Activated naive CD4-positive, alpha-beta T cell (primary cell): ENCODE measurements around the gene SH2B3.
A peak's percentile ranks its signal among the peaks of the same experiment; 100 is the strongest.

ENCODE experiments used
- DNase-seq, 4 experiments: peaks; one replicate each; lab custom pipeline; 2025; lab: John Stamatoyannopoulos, UW

Gene SH2B3

DNA sequence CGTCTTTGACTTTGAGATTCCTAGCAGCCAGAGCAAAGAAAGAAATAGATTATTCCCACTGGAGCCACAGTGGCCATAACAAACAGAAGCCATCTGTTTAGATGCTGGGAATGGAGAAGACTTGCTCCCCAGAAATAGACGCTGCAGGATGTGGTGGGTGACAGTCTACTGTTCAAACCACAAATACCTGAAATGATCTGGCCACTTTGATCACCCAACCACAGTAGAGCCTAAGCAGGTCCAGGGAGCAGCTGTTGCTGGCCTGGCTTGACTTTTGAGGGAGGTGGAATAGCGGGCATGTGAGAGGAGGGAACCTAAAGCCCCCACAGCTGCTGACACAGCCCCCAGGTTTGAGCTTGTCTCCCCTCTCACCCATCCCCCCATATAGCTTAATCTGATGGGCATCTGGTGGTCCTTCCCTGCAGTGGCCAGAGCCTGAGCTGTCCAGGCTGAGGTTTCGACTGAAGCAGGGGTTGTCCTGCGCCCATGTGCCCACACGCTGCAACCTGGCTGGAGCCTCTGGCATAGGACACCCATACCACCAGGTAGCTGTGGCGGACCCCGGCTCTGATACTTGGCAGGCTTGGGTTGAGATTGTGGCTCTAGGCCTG lies 38.7 kb downstream of the SH2B3 start:
- no peak for DNase-seq

DNA sequence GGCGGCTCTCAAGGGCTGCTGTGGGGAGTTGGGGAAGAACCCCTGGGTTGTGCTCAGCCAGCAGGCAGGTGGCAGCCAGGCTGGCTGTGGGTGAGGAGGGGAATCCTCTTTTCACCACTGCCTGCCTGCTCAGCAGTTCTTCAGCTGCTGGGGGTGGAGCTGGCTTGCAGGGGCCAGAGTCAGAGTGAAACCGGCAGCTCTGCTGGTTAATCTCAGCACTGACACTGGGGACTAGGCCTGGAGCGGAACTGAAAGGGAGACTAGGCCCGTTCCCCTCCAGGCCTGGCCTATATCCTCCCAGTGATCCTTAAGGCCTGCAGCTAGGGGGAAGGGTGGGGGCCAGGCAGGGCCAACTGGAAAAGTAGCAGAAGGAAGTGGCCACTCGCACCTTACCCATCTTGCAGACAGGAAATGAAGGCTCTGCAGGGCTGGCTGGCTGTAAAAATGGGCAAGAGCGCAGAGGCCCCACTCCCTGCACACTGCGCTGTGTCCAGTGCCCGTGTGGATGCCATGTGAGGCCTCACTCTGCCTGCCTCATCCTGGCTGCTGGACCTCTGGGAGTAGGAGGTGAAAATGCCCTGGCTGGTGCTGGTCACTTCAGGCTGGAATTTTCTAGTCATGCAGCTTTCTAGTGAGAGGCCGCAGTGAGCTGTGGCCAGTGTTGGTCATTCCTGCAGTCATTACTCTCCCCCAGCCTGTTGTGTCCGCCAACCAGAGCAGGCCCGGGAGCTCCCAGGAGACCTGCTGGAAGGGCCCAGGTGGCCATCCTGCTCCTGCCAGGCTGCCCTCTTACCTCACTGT lies 39.4 kb downstream of the SH2B3 start:
- DNase-seq: peak; percentile 35 to 48 (median 45)

DNA sequence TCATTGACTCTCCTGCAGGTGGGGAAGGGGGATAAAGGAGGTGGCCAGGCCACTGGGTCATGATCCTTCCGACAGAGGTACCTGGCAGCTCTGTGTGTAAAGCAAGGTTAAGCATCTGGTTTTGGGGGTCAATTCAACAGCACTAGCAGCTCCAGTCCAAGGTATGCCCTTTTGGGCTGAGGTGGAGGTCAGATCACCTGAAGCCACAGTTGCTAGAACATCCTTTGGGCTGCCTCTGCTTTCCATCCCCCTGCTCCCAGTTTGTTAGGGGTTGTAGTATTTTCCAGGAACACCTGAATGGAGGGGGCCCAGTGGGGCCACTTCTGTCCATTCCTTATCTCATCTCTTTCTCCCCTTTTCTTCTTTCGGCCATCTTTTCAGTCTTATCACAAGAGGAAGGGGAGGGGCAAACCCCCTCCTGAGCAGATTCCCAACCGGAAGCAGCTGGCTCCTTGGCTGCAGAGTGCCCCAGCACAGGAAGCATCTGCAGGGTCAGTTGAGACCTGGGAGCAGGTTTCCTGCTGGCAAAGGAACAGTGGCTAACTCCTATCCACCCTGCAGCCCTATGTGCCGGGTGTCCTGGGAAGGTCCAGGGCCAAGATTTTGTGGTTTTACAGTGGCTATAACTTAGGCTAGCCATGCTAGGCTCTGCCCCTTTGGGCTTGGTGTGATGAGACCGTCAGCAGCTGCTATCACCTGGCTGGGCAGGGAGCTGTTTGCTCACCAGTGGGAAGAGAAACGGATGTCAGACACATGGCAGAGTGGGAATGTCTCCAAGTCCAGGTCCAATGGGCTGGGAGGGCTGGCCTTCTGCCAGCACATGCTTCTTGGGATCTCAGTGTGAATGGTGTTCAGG lies 40.2 kb downstream of the SH2B3 start:
- DNase-seq: no peak

DNA sequence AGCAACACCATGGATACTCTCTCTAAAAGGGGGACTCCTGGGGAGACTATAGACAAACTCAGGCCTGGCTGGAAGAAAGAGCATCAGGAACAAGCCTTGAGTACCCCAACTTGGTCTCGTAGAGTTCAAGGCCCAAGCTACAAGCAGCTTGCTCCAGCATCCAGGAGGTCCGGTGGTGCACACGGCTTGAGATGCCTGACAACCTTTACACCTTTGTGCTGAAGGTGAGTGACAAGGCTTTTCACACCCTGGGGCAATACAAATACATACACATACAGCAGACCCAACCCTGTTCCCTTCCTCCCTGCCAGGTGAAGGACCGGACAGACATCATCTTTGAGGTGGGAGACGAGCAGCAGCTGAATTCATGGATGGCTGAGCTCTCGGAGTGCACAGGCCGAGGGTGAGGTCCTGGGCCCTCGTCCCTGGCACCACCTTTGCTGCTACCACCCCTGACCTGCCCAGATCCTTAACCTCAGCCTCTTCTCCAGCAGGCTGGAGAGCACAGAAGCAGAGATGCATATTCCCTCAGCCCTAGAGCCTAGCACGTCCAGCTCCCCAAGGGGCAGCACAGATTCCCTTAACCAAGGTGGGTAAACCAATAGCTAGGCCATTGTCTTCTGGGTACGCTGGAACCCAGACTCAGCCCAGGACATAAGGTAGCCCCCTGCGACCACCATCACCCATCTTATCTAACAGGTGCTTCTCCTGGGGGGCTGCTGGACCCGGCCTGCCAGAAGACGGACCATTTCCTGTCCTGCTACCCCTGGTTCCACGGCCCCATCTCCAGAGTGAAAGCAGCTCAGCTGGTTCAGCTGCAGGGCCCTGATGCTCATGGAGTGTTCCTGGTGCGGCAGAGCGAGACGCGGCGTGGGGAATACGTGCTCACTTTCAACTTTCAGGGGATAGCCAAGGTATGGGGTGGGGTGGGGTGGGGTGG lies 41.2 kb downstream of the SH2B3 start:
- DNase-seq: no peak

DNA sequence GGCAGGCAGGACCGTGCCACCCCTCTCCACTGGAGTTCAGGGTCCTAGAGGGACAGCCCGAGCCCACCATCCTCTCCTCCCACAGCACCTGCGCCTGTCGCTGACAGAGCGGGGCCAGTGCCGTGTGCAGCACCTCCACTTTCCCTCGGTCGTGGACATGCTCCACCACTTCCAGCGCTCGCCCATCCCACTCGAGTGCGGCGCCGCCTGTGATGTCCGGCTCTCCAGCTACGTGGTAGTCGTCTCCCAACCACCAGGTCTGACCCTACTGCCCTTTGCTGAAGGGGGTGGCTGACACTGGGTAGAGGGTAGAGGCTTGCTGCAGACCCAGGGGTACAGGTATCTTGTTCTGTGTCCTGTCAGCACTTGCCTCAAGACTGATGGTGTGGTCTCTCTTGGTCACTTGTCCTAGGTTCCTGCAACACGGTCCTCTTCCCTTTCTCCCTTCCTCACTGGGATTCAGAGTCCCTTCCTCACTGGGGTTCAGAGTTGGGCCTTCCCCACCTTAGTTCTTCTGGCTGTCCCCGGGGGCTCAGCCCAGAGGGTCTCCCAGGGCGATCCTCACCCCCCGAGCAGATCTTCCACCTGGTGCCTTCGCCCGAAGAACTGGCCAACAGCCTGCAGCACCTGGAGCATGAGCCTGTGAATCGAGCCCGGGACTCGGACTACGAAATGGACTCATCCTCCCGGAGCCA lies 42.0 kb downstream of the SH2B3 start:
- DNase-seq: no peak

DNA sequence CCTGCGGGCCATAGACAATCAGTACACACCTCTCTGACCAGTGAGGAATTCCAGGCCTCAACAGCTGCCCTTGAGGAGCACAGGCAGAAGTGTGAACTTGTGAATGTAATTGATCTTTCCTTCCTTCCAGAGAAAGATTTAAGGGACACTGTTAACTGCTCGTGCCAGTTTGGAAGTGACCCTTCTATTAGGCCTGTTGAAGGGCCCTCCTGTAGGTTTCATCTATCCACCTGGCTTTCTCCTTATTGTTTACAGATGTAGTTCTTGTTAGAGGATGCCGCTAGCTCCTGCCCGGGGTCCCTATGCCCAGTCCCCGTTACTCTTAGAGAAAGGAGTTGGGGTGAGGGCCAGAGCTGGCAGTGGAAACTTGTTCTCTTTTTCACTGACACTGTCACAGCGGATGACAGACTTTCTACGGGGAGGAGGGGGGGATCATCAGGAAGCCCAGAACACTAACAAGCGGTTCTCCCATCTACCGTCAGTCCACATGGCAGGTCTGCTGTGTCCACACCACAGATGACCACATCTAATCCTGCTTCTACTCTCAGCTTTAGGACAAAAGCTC lies 42.6 kb downstream of the SH2B3 start:
- DNase-seq: no peak

DNA sequence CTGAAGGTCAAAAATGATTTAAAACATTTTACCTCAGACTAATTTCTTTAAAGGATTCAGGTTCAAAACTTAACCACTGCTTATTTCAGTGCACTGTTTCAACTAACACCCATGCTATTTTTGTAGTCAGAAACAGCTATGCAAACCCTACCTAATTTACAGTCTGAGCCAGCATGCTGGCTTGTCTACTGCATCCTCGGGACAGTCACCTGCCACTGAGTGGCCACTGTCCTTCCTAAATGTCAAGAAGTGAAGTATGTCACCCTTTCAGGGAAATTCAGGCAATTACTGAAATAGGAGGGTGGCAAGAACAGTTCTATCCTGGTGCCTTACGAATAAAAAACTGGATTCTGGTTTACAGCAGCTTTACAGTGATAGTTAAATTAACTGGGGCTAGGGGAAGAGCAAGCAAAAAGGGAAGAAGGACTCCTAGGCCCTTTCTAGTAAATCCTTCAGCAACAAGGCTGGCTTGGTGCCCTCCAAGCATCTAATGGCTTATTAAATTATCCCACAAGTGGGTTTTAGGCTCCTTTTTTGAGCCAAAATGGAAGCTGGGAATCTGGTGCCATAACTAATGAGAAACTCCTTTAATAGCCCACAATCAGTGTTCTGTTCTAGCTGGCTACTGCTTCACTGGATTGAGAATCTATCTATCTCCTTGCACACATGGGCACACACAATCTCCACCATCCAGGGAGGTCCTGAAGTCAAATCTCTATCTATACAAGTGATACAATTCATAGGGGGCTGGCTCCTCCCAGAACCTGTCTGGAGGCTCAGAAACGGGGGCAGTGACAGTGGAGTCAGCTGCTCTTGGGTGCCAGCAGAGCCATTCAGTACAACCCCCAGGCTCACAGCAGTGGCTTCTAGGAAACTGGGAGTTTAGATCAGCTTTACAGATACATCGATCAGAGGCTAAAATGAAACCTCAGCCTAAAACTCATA lies 43.4 kb downstream of the SH2B3 start:
- DNase-seq: no peak

DNA sequence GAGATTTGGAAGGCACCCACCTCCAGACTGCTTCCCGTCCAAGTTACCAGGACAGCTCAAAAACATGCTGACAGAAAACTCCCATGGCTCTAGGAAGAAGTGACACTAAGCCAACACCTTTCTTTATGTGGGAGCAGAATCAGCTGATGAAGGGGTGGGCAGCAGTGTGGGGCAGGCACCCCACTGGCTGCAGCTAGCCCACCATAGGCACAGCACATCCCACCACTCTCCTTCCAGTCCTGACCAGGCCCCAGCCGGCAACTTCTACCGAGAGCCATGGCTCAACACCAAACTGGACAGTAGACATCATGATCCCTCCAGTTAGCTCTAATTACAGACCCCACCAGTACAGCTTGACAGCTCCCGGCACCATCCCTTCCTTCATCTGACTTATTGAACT lies 45.0 kb downstream of the SH2B3 start:
- DNase-seq: no peak

DNA sequence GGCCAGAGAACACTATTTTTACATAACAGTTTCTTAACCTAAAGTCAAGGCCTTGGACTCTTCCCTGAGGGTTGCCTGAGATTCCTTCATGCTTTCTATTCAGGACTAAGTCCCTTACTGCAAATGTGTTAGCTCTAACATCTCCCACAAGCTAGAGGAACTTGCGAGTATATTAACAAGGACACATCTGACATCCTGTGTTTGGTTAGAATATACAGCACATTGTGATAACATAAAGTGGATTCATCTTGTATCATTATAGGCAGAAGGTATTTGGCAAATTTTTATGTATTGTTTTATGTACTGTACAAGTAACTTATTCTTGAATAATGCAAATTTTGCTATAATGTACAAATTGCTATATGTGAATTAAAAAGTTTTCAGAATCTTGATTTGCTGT lies 45.5 kb downstream of the SH2B3 start:
- no peak for DNase-seq

DNA sequence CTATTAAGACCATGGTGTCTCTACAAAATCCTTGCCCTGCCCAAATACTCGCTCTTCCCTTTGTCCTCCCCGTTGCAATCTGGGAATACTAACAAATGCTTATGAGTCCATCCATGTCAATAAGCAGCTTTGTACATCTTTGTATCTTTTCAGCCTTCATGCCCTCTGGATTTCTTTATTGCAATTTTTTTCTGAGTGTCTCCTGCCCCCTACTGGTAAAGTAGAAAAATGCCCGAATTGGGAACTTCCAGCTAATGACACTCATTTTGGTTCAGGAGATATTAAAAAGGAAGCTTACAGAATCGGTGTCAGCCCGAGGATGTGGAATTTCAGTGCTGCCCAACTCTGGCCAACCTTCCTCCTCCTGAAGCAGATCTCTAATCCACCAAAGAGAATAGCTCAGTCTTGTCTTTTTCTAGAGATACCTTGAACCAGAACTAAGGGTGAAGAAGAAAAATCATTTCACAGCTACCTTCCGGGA lies 46.0 kb downstream of the SH2B3 start:
- DNase-seq: no peak

DNA sequence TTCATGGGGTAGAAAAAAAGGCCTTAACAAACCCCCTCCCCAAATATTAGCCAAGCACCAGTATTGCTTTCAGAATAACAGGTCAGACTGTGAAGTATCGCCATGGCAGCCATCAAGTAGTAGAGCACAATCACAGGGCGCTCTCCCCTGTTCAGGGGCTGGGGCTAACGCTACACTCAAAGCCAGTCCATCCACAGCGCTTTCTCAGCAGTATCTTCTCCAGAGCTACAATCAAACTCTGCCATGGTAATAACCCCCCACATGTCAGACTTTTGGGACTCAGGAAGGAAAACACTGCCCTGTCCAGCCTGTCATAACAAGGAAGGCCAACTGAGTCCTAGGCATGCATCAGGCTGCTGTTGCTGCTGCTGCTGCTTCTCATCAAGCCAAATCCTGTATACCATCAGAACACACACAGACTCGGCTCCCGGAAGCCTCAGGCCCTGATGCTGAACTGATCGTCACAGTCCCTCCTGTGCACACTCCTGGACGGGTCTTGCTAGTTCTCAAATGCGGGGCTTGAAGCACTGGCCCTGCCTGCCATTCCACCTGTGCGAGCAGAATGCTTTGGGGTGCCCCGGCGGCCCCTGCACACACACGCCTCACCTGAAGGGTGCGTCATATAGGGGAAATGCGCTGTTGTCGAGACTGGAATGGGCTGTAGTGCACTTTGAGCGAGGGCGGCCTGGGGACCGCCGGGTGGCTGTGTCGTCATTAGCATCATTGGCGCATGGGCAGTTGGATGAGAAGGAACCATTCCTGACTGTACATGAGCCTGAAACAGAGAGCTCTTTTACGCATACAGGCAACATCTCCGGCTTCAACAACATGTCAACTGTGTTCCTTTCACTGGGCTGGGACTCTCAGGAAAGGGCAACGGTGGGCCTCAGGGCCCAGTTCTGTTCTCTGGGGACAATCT lies 47.6 kb downstream of the SH2B3 start:
- no peak for DNase-seq

DNA sequence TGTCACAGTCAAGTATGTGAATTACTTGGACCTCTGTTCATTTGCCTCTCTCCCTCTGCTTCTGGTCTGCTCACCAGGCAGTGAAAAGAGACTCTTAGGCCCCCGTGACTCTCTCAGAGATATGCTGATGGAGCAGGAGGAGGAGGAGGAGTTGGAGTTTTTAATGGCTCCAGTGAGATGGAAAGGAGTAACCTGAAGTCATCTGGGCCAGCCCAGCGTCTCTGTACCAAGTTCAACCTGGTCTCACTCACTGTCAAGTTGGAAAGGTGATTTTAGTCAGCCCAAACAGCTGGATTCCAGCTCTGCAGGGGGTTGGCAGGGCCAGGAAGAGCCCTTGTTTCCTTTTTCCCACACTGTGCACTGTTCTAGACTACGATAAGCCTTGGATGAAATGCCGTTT lies 48.6 kb downstream of the SH2B3 start:
- DNase-seq: no peak

DNA sequence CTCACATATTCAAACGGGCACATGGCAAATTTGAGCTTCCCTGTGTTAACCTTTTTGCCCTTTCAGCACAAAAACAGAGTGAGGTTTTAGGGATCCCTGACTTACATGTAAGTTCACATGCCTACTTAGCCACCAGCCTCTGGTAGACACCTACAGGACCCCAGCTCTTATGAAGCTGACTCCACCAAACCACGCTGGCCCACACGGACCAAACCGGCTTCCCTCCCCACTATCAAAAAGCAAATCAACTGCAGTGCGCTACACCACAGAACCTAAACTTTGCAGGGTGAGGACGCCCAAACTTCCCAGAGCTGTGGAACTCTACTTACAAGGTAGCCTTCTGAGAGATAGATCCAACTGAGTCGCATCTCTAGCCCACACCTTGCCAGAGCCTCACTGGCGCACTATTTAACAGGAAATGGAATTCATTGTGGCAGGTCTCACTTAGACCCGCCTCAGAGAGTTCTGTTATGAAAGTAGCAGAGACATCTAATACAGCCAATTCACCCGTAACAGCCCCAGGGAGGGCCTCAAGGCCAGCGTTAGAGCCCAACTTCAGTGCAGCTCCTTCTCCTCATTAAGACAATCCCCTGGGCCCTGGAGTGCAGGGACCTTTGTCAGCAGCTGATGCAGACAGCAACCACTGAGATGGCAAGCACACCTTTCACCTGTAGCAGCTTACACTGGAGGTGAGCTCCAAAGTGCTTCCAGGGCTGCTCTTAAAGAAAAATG lies 49.2 kb downstream of the SH2B3 start:
- no peak for DNase-seq

DNA sequence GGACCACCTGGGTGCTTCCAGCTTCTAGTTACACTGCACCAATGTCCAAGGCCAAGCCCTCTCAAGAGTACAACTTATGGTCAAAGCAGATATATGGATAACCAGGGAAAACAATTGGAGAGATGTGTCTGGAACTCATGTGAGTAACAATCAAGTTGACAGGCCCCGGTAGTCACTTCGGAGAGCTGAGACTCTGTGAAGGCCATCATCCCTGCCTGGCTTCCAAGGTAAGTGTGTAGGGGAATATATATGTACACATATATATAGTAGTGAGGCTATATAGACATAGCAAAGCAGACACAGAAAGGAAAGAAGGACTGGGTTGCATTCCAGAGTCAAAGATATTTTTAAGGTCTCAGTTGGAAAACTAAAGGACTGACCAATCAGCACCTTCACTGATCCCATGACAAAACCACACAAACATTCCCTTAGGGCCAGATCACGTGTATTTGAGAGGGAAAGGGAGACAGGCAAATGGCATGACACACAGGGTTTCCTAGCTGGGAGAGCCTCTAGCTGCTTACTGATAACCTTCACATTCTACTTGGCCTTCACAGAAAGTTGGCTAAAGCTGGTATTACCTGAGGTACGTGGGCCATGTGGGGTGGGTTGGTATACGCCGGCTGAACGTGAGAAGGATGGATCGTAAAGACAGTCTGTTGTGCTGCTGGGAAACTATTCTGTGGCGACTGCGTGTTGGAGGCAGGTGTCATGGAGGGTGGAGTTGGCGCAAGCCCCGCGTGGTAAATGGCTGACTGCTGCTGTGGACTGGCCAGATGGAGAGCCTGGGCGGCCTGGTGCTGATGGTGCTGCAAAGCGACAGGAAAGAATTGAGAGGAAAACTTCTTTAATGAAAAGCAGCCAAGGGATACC lies 50.0 kb downstream of the SH2B3 start:
- DNase-seq: no peak

DNA sequence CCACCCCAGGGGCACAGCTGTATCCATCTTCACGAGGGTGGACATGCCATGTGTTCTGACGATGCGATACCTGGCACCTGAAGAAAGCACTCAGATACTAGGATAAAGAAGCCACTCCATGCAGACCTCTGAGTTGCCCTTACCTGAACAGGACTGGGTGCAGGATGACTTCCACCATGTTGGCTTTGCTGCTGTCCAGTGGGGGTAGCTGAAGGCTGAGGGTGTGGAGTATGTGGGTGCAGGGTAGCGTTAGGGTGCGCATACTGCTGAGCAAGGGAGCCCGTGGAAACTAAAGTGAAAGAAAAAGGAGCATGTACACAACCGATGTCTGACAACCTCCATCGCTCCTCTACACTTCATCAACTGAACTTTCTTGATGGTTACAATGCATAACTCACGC lies 51.3 kb downstream of the SH2B3 start:
- no peak for DNase-seq

DNA sequence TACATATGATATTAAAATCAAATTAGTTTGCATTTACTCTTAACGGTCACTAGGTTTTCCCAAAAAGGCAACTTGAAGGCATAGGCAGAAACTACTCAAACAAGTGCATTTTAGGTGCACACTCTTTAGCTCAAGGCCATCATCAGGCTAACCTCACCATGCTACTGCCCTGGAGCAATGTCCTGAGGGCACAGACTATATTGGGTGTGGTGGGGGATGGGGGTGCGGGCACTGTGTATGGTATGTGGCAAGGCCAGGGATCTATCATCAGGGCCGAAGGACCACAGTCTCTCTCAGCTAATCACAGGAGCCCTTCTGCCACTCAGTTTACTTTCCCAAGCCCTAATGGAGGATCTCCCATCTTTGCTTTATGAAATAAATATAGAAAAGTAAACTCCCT lies 51.9 kb downstream of the SH2B3 start:
- no peak for DNase-seq
